Stomach (tissue), 4 donors: Measurements from ENCODE around the gene DDOST.

Experiments used
- CTCF ChIP-seq, 7 experiments: fragments of 450-650 bp in 4 of 7; fragments of 200-600 bp in 3 of 7; sonication (generic) in 3 of 7; IDR thresholded peaks; one replicate each; pipeline ENCODE4 v1.5.1; 2016 to 2019; ENCODE audit warnings: antibody characterized with exemption in 7 of 7, control low read depth in 2 of 7, mild to moderate bottlenecking in 1 of 7
- POLR2A ChIP-seq, 4 donors: fragments of 450-650 bp; IDR thresholded peaks; one replicate each; pipeline ENCODE4 v1.6.1; 2016; ENCODE audit warnings: antibody characterized with exemption in 4 of 4, control low read depth in 2 of 4, mild to moderate bottlenecking in 1 of 4, moderate library complexity in 1 of 4
- POLR2AphosphoS5 ChIP-seq, 3 donors: sonication (generic); formaldehyde crosslinking; IDR thresholded peaks; one replicate each; pipeline ENCODE4 v1.6.1; 2016; ENCODE audit warnings: antibody characterized with exemption in 3 of 3

DNA sequence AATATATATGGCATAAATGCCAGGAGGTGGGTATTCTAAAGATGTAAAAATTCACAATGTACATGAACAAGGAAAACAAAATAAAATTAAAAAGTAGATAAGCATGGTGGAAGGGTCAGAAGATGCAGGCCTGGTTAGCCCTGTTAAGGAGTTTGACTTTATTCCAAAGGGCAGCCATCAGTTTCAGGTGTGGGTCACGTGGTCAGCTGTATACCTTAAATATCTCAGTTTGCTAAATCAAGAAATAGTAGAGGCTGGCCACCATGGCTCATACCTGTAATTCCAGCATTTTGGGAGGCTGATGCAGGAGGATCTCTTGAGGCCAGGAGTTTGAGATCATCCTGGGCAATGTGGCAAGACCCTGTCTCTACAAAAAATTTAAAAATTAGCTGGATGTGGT is 36.5 kb downstream of the DDOST start:
- no peak for TF ChIP-seq POLR2A (IDR thresholded peaks at IDR 0.05)
- no peak for TF ChIP-seq CTCF (IDR thresholded peaks at IDR 0.05)
- no peak for TF ChIP-seq POLR2AphosphoS5 (IDR thresholded peaks at IDR 0.05)
